Measurements from ENCODE around the gene MTA1.

The MTA1 gene

DNA sequence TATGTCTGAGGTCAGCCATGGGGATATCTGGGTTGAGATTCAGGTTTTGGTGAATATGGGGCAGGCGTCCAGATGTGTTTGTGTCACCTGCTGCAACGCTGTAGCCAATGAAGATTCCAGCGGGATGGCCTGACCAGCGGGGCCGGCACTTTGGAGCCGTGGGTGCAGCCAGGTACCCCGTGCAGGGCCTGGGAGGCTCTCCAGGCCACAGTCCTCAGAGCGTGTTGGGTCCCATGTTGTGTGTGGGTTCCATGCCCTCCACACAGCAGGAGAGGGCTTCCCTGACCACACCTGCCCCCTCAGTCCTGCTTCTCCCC is 24.1 kb upstream of the MTA1 start:
- no peaks in the 10 kb centered on the region for H3K4me1 ChIP-seq (ENCODE audit: low read length)
- TF ChIP-seq EZH2phosphoT487 (IDR thresholded peaks at IDR 0.05; ENCODE audit: low read length) (no peak), EZH2 (optimal IDR thresholded peaks at IDR 0.05; ENCODE audit: low read depth, low read length) (no peak)
- TF ChIP-seq, protein P1, sequence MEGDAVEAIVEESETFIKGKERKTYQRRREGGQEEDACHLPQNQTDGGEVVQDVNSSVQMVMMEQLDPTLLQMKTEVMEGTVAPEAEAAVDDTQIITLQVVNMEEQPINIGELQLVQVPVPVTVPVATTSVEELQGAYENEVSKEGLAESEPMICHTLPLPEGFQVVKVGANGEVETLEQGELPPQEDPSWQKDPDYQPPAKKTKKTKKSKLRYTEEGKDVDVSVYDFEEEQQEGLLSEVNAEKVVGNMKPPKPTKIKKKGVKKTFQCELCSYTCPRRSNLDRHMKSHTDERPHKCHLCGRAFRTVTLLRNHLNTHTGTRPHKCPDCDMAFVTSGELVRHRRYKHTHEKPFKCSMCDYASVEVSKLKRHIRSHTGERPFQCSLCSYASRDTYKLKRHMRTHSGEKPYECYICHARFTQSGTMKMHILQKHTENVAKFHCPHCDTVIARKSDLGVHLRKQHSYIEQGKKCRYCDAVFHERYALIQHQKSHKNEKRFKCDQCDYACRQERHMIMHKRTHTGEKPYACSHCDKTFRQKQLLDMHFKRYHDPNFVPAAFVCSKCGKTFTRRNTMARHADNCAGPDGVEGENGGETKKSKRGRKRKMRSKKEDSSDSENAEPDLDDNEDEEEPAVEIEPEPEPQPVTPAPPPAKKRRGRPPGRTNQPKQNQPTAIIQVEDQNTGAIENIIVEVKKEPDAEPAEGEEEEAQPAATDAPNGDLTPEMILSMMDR (IDR thresholded peaks at IDR 0.05; ENCODE audit: low read length): no peak
- no peak overlapping the region for H3K27ac ChIP-seq (ENCODE audit: low read length)
- H3K36me3 ChIP-seq (replicated peaks; ENCODE audit: insufficient read depth, low read length): no peaks in the 10 kb centered on the region
- no peak overlapping the region for H3K9ac ChIP-seq (ENCODE audit: low read length)
- H3K27me3 ChIP-seq (replicated peaks; ENCODE audit: insufficient read depth, low read length): no peaks in the 10 kb centered on the region
- no peak overlapping the region for H2AFZ ChIP-seq (ENCODE audit: low read length)
- no peaks in the 10 kb centered on the region for H3K9me3 ChIP-seq (replicated peaks; ENCODE audit: insufficient read depth, low read length)
- no peak overlapping the region for H3K4me2 ChIP-seq (ENCODE audit: low read depth, low read length)
- H3K4me3 ChIP-seq (ENCODE audit: low read length): no peak overlapping the region
- no peaks in the 10 kb centered on the region for H3F3A ChIP-seq (ENCODE audit: insufficient read depth, low read length)
- H4K20me1 ChIP-seq (ENCODE audit: insufficient read depth, low read length): no peaks in the 10 kb centered on the region
- H3K9me2 ChIP-seq (replicated peaks; ENCODE audit: insufficient read depth, low read length): no peaks in the 10 kb centered on the region
- H3K79me2 ChIP-seq (ENCODE audit: low read length): peaks cover 6% of the 10 kb centered on the region; the same call in 1 of the 2 replicates
- DNase-seq: no peak

DNA sequence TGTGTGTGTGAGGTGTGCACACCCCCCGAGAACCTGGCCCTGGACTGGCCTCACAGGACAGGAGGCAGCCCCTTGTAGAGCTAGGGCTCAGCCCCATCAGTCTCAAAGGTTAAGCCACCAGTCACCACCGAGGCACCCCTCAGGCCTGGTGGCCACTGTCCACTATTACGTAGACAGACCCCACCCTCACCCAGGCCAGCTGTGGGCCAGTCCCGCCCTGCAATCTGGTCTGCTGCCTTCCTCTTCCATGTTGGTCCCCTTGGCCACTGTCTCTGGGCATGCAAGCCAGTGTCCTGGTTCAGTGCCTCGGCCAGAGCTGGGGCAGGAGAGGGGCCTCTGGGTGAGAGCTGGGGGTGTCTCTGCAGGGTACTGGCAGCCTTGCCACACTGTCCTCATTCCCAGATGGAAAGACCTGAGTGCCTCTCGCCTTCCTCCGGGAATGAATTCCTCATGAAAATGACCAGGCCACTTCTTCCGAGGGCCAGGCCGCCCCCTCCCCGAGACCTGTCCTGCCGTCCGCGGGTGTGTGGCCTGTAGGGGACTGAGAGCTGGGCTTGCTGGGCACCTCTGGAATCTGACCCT is 22.2 kb upstream of the MTA1 start:
- TF ChIP-seq, protein P1 (IDR thresholded peaks at IDR 0.05; ENCODE audit: low read length): no peak
- TF ChIP-seq EZH2 (optimal IDR thresholded peaks at IDR 0.05; ENCODE audit: low read depth, low read length): no peak
- TF ChIP-seq EZH2phosphoT487 (IDR thresholded peaks at IDR 0.05; ENCODE audit: low read length): no peak
- no peak overlapping the region for H3K27ac ChIP-seq (ENCODE audit: low read length)
- H3K4me3 ChIP-seq (ENCODE audit: low read length): no peak overlapping the region

DNA sequence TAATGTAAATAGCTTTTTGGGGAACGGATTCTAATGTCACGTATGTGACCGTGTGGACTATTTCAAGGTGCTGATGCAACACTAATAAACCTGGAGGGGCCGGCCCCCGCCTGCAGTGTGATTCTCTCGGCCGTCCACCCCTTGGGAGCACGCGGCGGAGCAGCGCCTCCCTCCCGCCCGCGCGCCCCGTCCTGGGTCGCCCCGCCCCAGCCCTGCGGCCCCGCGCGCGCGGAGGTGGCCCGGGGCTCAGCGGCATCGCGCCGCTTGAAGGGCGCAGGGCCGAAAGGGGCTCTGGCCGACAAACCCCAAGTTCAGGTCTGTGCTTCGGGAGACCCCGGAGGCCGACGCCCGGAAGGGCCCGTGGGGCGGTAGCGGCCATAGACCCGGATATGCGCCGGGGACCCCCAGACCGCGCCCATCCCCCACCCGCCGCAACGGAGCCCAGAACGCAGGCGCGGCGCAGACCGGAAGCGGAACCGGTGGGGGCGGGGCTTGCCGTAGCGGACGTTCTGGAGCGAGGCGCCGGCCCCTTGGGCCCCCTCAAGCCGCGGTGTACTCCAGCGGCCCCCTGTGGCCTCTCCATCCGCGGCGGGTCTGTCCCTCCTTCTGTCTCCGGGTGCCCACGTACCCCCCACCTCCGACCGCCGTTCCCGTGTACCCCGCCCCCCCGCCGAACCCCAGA is 21.4 kb upstream of the MTA1 start, which contains the start of gene TEX22:
Gene TEX22, plus strand, starts transcription at position 495 of the 682 bp plus-strand sequence. CDS start 803 bp downstream, outside the sequence.
- TF ChIP-seq EZH2 (optimal IDR thresholded peaks at IDR 0.05; ENCODE audit: low read depth, low read length) (no peak), EZH2phosphoT487 (IDR thresholded peaks at IDR 0.05; ENCODE audit: low read length) (no peak)
- TF ChIP-seq, protein P1 (IDR thresholded peaks at IDR 0.05; ENCODE audit: low read length): no peak
- no peak within 1 kb of the TSS; the same call in 1 of the 2 replicates for H3K27ac ChIP-seq (ENCODE audit: low read length)
- no peaks in the 10 kb centered on the region for H3K9me2 ChIP-seq (replicated peaks; ENCODE audit: insufficient read depth, low read length)
- H3K4me1 ChIP-seq (ENCODE audit: low read length): no peaks in the 10 kb centered on the region
- peak; percentile 69 for DNase-seq
- H3K9ac ChIP-seq (ENCODE audit: low read length): peak within 1 kb of the TSS; percentile 74
- H3K36me3 ChIP-seq (replicated peaks; ENCODE audit: insufficient read depth, low read length): no peaks in the 10 kb centered on the region
- no peaks in the 10 kb centered on the region for H3K9me3 ChIP-seq (replicated peaks; ENCODE audit: insufficient read depth, low read length)
- H3F3A ChIP-seq (ENCODE audit: insufficient read depth, low read length): no peaks in the 10 kb centered on the region
- H3K4me3 ChIP-seq (ENCODE audit: low read length): peak within 1 kb of the TSS; percentile 67
- H2AFZ ChIP-seq (ENCODE audit: low read length): peak within 1 kb of the TSS; percentile 43
- H4K20me1 ChIP-seq (ENCODE audit: insufficient read depth, low read length): no peaks in the 10 kb centered on the region
- peak within 1 kb of the TSS; percentile 70 for H3K4me2 ChIP-seq (ENCODE audit: low read depth, low read length)
- H3K79me2 ChIP-seq (ENCODE audit: low read length): peaks cover 6% of the 10 kb centered on the region; the same call in 1 of the 2 replicates
- no peaks in the 10 kb centered on the region for H3K27me3 ChIP-seq (replicated peaks; ENCODE audit: insufficient read depth, low read length)

More for the DNA sequence above, 22.2 kb upstream of the MTA1 start:
- Histone ChIP-seq H2AFZ (ENCODE audit: low read length) (0 out of 2 replicates have a peak overlapping the region, but pooled peaks have one; percentile 17), H3K9ac (ENCODE audit: low read length) (no peak overlapping the region), H3K4me2 (ENCODE audit: low read depth, low read length) (peak overlapping the region; percentile 6; the same call in 1 of the 2 replicates), H3K79me2 (ENCODE audit: low read length) (peaks cover 6% of the 10 kb centered on the region; the same call in 1 of the 2 replicates), H3K9me2 (replicated peaks; ENCODE audit: insufficient read depth, low read length) (no peaks in the 10 kb centered on the region), H3K4me1 (ENCODE audit: low read length) (no peaks in the 10 kb centered on the region), H3K27me3 (replicated peaks; ENCODE audit: insufficient read depth, low read length) (no peaks in the 10 kb centered on the region), H3F3A (ENCODE audit: insufficient read depth, low read length) (no peaks in the 10 kb centered on the region), H3K9me3 (replicated peaks; ENCODE audit: insufficient read depth, low read length) (no peaks in the 10 kb centered on the region), H4K20me1 (ENCODE audit: insufficient read depth, low read length) (no peaks in the 10 kb centered on the region), H3K36me3 (replicated peaks; ENCODE audit: insufficient read depth, low read length) (no peaks in the 10 kb centered on the region)
- DNase-seq: no peak

Measured in MM.1S (cell line).